ENCODE data around the gene ARID2.

ARID2 gene

GRCh38 chr12:45762185-45763110, 32.9 kb downstream of the ARID2 start:
- DNase-seq (ENCODE audit: low read depth in 2 of 2), result no peak

- DNase-seq (ENCODE audit: low read depth in 2 of 2), result no peak
These were observed 33.9 kb downstream of the ARID2 start for GRCh38 chr12:45763381-45763780.

- DNase-seq (ENCODE audit: low read depth in 2 of 2), result no peak
These were observed 38.7 kb downstream of the ARID2 start for GRCh38 chr12:45768194-45768593.

GRCh38 chr12:45773747-45774146, 44.2 kb downstream of the ARID2 start:
- no peak for DNase-seq (ENCODE audit: low read depth in 2 of 2)

- no peak for DNase-seq (ENCODE audit: low read depth in 2 of 2)
These were observed 45.1 kb downstream of the ARID2 start for GRCh38 chr12:45774508-45775162.

- DNase-seq (ENCODE audit: low read depth in 2 of 2), result no peak
These were observed 46.0 kb downstream of the ARID2 start for GRCh38 chr12:45775465-45775864.

- no peak for DNase-seq (ENCODE audit: low read depth in 2 of 2)
These were observed 46.5 kb downstream of the ARID2 start for GRCh38 chr12:45775964-45776363.

- no peak for DNase-seq (ENCODE audit: low read depth in 2 of 2)
These were observed 50.4 kb downstream of the ARID2 start for GRCh38 chr12:45779936-45780335.

- no peak for DNase-seq (ENCODE audit: low read depth in 2 of 2)
These were observed 51.6 kb downstream of the ARID2 start for GRCh38 chr12:45781080-45781479.

GRCh38 chr12:45785315-45785714, 55.8 kb downstream of the ARID2 start:
- no peak for DNase-seq (ENCODE audit: low read depth in 2 of 2)

- no peak for DNase-seq (ENCODE audit: low read depth in 2 of 2)
These were observed 59.5 kb downstream of the ARID2 start for GRCh38 chr12:45789025-45789424.

GRCh38 chr12:45794422-45794821, 64.9 kb downstream of the ARID2 start:
- DNase-seq (ENCODE audit: low read depth in 2 of 2), result no peak

- no peak for DNase-seq (ENCODE audit: low read depth in 2 of 2)
These were observed 72.1 kb downstream of the ARID2 start for GRCh38 chr12:45801625-45802024.

- no peak for DNase-seq (ENCODE audit: low read depth in 2 of 2)
These were observed 73.6 kb downstream of the ARID2 start for GRCh38 chr12:45803111-45803510.

GRCh38 chr12:45816652-45817051, 87.1 kb downstream of the ARID2 start:
- no peak for DNase-seq (ENCODE audit: low read depth in 2 of 2)

- no peak for DNase-seq (ENCODE audit: low read depth in 2 of 2)
These were observed 98.5 kb downstream of the ARID2 start for GRCh38 chr12:45827974-45828373.

- no peak for DNase-seq (ENCODE audit: low read depth in 2 of 2)
These were observed 98.9 kb downstream of the ARID2 start for GRCh38 chr12:45828402-45828801.

GRCh38 chr12:45831590-45831989, 102.1 kb downstream of the ARID2 start:
- DNase-seq (ENCODE audit: low read depth in 2 of 2), result no peak

GRCh38 chr12:45833401-45833800, 103.9 kb downstream of the ARID2 start:
- no peak for DNase-seq (ENCODE audit: low read depth in 2 of 2)

GRCh38 chr12:45834809-45835208, 105.3 kb downstream of the ARID2 start:
- DNase-seq (ENCODE audit: low read depth in 2 of 2), result no peak

GRCh38 chr12:45839917-45840316, 110.4 kb downstream of the ARID2 start:
- DNase-seq (ENCODE audit: low read depth in 2 of 2), result no peak

GRCh38 chr12:45849289-45849688, 119.8 kb downstream of the ARID2 start:
- no peak for DNase-seq (ENCODE audit: low read depth in 2 of 2)

GRCh38 chr12:45850302-45850701, 120.8 kb downstream of the ARID2 start:
- no peak for DNase-seq (ENCODE audit: low read depth in 2 of 2)
